GM19328 (cell line): ENCODE data around the gene TCAP.
"Not testable (repeated sequence)": the region's sequence is repeated elsewhere in the genome, so short reads cannot be mapped to it uniquely, and the experiment has no call there.

ENCODE experiments used
- ATAC-seq: cut with Tn5 transposase; IDR thresholded peaks from one replicate; pipeline ENCODE4 v1.9.1; 2021; ENCODE audit warnings: mild to moderate bottlenecking, moderate library complexity; ENCODE audit not compliant: unreplicated experiment

The TCAP gene

DNA sequence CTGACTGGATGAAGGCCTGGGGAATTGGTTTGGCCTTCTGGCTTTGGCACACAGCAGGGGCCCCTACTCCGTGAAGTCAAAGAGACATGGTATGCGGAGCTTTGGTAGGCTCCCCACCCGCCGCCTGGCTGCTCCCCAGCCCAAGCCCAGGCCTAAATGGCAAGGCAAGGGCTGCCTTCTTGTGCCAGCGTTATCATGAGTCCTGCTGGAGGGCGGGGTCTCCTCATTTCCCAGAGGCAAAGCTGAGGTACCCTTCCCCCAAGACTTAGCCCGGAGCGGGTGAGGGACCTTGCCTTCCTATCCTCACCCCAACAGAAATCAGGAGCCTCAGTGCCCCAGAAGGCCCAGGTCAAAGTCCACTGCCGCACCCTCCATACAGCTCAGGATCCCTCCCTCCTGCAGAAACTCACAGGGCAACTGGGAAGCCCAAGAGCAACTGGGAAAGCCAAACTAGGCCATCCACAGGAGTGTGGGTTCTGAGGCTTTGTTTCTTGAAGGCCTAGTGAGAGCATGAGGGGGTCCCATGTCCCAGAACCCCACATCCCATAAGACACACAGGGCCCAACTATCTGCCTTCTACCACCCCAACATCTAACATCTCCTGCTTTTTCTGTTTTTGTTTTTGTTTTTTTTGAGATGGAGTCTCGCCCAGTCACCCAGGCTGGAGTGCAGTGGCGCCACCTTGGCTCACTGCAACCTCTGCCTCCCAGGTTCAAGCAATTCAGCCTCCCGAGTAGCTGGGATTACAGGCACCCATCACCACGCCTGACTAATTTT, 13.4 kb downstream of the TCAP start:
- no peak for ATAC-seq

DNA sequence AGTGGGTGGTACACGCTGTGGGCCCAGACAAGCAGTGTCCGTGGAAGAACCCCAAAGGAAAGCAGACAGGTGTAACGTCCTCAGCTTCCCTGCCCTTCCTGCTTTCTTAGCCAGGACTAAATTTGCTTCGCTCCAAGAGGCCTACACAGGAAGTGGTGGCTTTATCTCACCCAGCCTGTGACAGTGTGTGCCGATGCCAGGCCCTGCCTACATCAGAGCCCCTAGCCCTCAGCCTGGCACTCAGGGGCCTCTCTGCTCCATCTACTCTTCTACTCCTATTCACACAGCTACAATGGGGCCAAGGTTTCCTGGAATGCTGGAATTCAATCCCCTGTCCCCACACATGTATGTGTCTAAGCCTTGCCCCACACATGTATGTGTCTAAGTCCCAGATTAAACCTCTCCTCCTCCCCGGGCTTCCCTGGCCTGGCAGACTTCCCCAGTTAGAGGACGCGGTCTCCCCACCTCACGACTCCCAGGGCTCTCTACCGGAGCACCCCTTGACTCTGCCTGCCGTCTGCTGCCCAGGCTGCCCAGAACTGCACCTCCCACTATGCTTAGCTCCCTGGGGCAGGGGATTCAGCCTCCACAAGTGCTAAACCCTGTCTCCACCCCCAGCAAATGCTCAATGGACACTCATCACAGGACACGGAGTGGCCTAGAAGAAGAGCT, 14.5 kb downstream of the TCAP start:
- no peak for ATAC-seq

DNA sequence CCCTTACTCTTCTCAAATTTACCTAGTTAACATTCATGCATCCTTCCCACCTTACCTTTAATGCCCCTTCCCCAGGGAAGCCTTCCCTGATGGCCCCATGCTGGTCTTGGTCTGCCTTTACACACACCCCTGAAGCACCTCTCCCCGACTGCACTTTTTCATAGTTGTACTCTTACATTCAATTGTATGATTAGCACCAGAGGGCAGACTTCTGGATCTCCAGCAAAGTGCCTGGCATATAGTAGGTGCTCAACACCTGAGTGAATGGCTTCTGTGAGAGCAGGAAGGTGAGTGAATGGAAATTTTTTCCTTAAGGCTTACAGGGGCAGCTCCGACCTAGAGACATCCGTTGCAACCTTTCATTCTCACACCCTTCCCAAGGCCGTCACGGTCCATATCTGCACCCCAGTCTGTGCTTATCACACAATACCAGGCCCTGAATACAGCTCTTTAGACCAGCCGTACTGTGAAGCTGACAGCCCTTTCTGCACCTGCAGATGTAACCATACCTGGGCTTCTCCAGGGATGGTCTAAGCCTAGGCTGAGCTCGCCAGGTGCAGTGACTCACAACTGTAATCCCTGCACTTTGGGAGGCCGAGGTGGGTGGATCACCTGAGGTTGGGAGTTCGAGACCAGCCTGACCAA, 18.3 kb downstream of the TCAP start:
- ATAC-seq, result no peak

DNA sequence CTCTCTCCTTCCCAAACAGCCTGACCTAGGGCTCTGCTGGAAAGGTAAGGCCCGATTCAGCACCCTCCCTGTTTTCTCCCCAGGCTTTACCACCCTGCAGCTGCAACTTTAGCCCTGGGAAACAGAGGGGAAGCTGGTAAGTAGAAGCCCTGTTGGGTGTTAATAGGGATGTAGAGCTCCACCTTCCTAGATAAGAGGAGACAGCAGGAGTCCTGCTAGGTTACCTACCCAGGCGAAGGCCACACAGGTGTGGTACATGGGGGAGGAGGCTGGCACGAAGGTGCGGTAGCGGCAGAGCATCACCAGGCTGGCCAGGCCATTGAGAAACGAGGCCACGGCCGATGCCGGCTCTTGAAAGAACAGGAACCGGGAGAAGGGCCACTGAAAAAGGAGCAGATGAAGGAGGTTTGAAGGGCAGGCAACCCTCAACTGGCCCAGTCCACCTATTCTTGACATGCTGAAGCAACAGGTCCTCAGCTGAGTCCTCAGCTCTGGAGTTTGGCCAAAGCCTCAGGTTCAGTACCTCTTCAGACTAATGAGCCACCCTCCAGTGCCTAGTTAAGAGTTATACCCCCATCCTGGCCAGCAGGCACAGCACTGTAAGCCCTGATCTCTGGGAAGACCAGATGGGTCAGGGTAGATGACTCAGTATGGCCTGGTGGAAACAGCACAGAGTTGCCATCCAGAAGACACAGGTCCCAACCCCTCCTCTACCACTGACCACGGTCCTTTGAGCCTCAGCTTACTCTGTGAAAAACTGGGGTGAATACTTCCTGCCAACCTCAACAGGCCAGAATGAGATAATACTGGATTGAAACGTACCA, 19.4 kb downstream of the TCAP start:
- no peak for ATAC-seq

DNA sequence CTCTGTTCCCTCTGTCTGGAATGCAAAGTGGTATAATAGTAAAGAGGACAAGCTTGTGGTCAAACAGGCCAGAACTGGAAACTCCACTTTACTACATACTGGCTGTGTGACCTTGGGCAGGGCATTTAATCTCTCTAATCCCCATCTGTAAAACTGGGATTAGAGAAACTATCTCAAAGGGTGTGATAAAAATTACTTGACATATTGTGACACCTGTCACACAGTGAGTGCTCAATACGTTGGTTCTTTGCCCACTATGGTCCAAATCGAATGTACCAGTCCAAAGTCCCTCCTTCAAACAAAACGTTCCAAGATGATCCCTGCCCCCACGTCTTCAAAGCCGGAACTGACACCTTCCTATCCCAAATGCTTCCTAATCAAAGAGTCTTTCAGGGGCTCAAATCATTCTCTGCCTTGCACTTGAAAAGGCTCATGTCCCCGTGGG, 22.0 kb downstream of the TCAP start:
- no peak for ATAC-seq

DNA sequence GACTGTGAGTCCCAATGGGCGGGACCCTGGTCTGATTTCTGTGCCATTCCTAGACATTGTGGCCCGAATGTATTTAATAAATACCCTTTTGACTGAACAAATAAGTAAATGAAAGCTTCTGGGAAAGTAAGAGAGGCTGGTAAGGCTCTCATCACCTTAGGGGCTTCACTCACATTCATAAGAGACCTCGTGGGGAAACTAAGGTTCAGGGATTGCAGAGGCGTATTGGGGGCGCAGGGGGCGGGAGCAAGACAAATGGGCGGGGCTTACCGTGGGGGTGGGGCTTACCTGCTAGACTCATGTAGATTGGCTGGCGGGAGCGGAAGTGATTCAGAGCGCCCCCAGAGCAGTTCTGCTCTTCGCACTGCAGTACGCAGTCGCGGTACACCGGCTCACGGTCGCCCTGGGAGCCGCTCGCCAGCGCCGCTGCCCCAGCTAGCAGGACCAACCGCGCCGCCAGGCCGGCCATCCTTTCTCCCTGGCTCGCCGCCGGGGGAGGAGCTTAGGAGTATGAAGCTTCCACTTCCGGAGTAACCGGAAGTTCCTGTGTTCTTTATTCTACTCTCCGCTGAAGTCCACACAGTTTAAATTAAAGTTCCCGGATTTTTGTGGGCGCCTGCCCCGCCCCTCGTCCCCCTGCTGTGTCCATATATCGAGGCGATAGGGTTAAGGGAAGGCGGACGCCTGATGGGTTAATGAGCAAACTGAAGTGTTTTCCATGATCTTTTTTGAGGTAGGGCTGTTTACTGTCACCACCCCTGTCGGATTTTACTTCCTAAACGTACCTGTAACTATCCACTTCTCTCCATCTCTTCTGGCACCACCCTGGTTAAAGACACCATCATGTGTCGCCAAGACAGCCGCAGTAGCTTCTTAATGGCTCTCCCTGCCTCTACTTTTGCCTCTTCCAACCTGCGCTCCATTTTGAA, 22.7 kb downstream of the TCAP start, which contains the start of gene PGAP3:
Gene PGAP3, minus strand, starts transcription at position 512 of the 929 bp plus-strand sequence. Its CDS starts 43 bp downstream, at position 469.
- ATAC-seq, result peak; percentile 84

DNA sequence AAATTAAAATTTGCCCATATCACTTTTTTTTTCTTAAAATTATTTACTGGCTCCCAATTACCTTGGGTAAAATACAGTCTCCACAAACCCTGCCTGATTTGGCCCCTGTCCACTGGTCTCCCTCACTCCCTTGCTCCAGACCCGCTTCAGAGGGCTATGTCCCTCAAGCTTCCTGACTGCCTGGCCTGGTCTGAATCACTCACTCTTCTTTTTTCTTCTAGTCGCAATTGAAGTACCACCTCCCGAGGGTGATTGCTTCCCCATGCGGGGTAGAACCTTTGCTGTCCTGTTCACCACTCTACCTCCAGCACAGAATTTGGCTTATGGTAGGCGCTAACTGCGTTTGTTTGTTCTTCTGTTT, 23.3 kb downstream of the TCAP start:
- no peak for ATAC-seq

DNA sequence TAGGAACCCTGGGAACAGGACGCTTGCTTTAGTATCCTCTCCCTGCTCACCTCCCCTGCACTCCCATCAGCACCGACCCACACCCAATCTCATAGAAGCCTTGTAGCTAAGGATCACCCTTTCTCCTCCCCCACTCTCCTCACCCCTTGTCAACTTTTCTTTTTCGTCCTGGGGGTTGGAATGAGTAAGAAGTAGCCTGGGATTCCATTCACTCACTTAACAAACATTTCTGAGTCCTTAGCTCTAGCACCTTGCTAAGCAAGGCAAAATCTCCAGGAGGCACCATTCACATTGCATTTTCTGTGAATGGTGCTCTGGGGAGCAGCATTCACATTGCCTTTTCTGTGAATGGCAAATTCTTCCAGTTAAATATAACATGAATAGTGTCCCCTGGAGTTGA, 23.8 kb downstream of the TCAP start:
- ATAC-seq, result no peak

DNA sequence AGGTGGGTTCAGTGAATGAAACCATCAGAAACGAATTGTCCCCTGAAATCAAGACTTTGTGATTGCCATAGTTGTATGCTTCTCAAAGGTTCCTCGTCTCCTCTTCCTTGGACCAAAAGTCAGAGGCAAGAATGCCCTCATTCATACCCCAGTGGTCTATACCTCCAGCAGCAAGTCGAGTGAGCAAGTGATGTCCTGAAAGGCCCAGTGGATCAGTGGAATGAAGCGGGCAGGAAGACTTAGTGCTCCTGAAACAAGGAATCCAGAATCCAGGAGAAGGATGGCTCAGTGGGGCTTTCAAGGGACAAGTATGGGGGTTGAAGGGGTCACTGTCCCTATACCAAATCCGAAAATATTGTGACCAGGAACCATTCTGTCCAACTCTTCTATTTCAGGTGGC, 29.4 kb downstream of the TCAP start:
- ATAC-seq, result no peak

DNA sequence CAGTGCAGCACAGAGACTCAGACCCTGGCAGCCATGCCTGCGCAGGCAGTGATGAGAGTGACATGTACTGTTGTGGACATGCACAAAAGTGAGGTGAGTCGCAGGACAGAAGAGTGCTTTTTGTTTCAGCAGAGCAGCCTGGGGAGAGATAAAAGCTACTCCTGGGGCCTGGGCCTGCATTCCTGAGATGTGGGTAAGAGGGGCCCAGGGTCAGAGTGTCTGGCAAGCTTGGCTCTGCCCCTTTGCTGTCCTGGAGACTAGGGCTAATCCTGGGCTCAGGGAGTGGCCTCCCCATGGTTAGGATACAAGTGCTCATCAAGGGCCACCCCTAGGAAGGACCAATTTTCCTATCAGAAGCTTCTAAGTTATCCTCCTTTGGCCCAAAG, 29.9 kb downstream of the TCAP start:
- no peak for ATAC-seq

DNA sequence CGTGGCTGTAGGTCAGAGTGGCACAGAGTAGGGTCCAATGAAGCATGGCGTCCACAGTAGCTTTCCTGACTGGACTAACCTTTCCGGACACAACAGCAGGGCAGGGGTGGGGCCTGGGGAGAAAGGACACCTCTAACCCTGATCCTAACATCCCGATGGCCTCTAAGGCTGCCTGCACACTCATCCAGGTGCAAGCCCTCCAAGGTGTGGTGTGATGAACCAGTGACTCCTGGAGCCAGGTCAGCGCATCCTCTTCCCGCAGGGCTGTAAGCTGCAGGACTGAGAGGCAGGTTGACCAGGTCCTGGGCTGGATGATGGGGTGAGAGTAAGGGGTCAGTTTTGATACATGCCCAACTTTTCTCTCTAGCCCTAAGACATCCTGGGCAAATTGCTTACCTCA, 31.6 kb downstream of the TCAP start:
- ATAC-seq, result no peak

DNA sequence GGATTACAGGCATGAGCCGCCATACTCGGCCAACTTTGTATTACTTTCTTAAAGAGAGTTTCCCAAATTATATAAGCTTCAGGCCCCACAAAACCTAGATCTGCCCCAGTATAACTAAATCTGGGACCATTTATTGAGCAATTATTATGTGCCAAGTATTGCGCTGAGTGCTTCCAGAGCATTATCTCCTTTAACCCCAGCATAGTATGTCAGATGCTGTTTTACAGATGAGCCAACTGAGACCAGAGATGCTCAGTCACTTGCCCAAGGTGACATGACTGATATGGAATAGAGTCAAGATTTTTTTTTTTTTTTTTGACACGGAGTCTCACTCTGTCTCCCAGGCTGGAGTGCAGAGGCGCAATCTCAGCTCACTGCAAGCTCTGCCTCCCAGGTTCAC, 32.8 kb downstream of the TCAP start:
- no peak for ATAC-seq

DNA sequence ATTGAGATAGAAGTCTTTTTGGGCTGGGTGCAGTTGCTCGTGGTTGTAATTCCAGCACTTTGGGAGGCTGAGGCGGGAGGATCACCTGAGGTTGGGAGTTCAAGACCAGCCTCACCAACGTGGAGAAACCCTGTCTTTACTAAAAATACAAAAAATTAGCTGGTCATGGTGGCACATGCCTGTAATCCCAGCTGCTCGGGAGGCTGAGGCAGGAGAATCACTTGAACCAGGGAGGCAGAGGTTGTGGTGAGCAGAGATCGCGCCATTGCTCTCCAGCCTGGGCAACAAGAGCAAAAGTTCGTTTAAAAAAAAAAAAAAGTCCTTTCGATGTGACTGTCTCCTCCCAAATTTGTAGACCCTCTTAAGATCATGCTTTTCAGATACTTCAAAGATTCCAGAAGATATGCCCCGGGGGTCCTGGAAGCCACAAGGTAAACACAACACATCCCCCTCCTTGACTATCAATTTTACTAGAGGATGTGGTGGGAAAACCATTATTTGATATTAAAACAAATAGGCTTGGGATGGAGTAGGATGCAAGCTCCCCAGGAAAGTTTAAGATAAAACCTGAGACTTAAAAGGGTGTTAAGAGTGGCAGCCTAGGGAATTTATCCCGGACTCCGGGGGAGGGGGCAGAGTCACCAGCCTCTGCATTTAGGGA, 34.1 kb downstream of the TCAP start:
- ATAC-seq, result not testable (repeated sequence)

DNA sequence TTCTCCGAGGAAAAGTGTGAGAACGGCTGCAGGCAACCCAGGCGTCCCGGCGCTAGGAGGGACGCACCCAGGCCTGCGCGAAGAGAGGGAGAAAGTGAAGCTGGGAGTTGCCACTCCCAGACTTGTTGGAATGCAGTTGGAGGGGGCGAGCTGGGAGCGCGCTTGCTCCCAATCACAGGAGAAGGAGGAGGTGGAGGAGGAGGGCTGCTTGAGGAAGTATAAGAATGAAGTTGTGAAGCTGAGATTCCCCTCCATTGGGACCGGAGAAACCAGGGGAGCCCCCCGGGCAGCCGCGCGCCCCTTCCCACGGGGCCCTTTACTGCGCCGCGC, 34.6 kb downstream of the TCAP start, which contains the start of gene ERBB2:
Gene ERBB2, plus strand, starts transcription at position 247 of the 330 bp plus-strand sequence. CDS start 175 bp downstream, outside the sequence.
- no peak for ATAC-seq

DNA sequence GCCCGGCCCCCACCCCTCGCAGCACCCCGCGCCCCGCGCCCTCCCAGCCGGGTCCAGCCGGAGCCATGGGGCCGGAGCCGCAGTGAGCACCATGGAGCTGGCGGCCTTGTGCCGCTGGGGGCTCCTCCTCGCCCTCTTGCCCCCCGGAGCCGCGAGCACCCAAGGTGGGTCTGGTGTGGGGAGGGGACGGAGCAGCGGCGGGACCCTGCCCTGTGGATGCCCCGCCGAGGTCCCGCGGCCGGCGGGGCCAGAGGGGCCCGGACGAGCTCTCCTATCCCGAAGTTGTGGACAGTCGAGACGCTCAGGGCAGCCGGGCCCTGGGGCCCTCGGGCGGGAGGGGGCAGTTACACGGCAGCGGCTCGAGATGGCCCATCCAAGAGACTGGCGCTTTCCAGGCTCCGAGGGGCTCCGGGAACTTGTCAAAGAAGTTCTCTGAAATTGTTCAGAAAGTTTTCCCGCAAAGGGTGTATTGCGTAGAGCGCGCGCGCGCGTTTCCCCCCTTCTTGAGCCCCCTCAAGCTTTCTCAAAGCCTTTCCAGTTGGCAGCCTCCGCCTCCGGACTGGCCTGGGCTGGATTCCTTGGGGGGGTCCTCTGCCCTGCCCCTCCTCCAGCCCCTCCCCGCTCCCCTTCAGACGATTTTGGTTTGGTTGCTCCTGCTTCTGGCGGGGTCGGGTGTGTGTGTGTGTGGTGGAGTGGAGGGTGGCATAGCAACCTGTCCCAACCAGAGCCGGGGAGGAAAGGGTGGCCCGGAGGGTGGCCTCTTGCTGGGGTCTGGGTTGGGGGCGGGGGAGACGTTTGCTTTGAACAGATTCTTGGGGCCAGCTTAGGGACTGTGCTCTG, 35.2 kb downstream of the TCAP start:
- no peak for ATAC-seq

DNA sequence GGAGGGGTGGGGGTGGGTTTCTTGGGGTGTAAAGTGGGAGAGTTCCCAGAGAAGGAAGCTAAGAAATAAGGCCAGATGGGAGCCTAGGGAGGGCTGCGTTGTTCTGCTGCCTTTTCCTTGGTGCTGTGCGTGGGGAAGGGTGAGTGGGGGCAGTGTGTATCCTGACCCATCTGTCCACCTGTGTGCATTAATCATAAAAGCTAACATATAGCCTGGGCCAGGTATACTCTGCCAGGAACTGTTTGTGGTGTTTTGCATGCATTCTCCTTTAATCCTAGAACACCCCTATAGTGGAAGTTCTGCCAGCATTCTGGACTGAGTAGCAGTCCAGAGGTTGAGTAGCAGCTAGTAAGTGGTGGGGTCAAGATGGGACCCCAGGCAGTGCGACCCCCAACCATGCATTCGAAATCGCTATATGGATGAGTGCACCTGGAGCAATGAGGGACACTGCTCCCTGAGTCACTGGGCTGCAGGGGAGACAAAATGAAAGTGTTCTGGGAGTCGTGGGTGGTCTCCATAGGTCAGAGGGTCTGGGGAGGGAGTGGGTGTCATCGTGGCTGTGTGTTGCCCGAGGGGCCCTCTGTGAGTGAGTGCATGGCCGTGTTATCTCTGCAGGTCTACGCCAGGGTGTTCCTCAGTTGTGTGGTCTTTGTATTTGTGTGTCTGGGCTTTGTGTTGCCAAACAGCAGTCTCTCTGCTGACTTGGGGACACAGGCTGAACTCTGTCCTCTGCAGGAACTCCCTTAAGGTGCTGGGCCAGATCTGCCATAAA, 36.0 kb downstream of the TCAP start:
- no peak for ATAC-seq

DNA sequence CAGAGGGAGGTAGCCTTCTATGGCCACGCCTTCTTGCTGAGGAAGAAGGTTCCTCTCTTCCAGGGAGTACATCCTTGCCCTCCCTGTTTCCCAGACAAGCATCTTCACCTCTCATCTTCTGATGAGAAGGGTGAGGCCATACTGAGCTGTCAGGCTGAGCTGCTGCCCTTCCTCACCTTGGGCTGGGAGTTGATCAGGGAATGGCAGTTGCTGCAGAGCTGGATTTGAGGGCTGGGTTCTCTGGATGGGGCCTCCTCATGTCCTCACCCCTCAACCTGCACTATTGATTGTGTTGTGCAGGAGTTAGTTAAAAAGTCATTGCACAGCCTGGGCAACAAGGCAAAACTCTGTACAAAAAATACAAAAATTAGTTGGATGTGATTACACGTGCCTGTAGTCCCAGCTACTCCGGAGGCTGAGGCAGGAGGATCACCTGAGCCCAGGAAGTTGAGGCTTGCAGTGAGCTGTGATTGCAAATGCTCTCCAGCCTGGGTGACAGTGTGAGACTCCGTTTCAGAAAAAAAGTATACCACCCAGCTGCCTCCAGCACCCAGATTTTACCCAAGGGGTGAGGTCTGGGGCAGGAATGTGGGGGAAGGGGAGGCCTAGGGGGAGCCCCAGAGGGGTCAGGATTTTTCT, 36.8 kb downstream of the TCAP start:
- ATAC-seq, result no peak
